ENCODE results near the gene CLEC11A. TPM values are rescaled to one million over a fixed set of nuclear protein-coding genes. Genes with fewer than 3 reads are reported as not detected.

The CLEC11A gene
- total and polyA plus RNA-seq, 2 of the 8 experiments (the other 6 are each of a cell fraction or from before 2014, with no cell fraction given): 4.3 to 17.4 TPM

GRCh38 chr19:50750010-50750409 is 26.8 kb downstream of the CLEC11A start:
- Histone ChIP-seq H3K4me1 (replicated peaks in 1 of 4; ENCODE audit: control insufficient read depth in 3 of 4, insufficient read depth in 4 of 4, low read length in 3 of 4) (no peaks in the 10 kb centered on the region), H2BK15ac (ENCODE audit: low read length) (no peak overlapping the region), H3K27ac (ENCODE audit: low read depth, low read length) (no peak overlapping the region), H3K9me3 (ENCODE audit: insufficient read depth in 2 of 2, low read depth in 1 of 2, low read length in 1 of 2) (no peaks in the 10 kb centered on the region), H4K5ac (ENCODE audit: insufficient read length, low read depth, low read length) (no peak overlapping the region), H2BK12ac (ENCODE audit: low read depth, low read length) (no peak overlapping the region), H3K14ac (ENCODE audit: insufficient read length) (no peak overlapping the region), H3K23ac (ENCODE audit: insufficient read length) (no peak overlapping the region), H3K4me3 (ENCODE audit: extremely low read depth in 1 of 4, insufficient read depth in 2 of 4, low read depth in 3 of 4, low read length in 4 of 4) (no peak overlapping the region), H3K4me2 (ENCODE audit: insufficient read depth in 1 of 2, low read depth in 2 of 2, low read length in 2 of 2) (no peak overlapping the region), H3K9ac (replicated peaks in 1 of 4; ENCODE audit: extremely low read depth in 1 of 4, low read depth in 3 of 4, low read length in 3 of 4) (no peak overlapping the region), H3K56ac (replicated peaks; ENCODE audit: insufficient read length, low read depth, low read length) (no peak overlapping the region), H3K4ac (replicated peaks; ENCODE audit: insufficient read length, low read depth, low read length) (no peak overlapping the region), H2BK120ac (replicated peaks; ENCODE audit: low read depth, low read length) (no peak overlapping the region), H3K36me3 (ENCODE audit: control insufficient read depth in 2 of 4, insufficient read depth in 4 of 4, low read length in 3 of 4) (no peaks in the 10 kb centered on the region), H3K79me2 (ENCODE audit: control insufficient read depth in 1 of 2, insufficient read depth in 2 of 2, low read length in 2 of 2) (no peaks in the 10 kb centered on the region), H4K20me1 (replicated peaks in 1 of 2; ENCODE audit: control insufficient read depth in 1 of 2, insufficient read depth in 2 of 2, low read length in 2 of 2) (no peaks in the 10 kb centered on the region), H2AK5ac (ENCODE audit: low read depth, low read length) (no peak overlapping the region), H3K27me3 (replicated peaks in 1 of 4; ENCODE audit: control insufficient read depth in 3 of 4, extremely low read depth in 1 of 4, insufficient read depth in 3 of 4, low read length in 3 of 4) (peaks cover 0 to 1% (median 0%) of the 10 kb centered on the region in 4 experiments; a peak in 1 of 7 replicates), H3K18ac (ENCODE audit: extremely low read depth, low read length) (no peak overlapping the region), H3K23me2 (ENCODE audit: low read depth, low read length) (no peaks in the 10 kb centered on the region), H2BK20ac (ENCODE audit: low read length) (no peak overlapping the region), H3K79me1 (ENCODE audit: low read depth, low read length) (no peaks in the 10 kb centered on the region), H4K91ac (replicated peaks; ENCODE audit: insufficient read length, low read length) (no peak overlapping the region), H2BK5ac (ENCODE audit: low read depth, low read length) (no peak overlapping the region), H4K8ac (ENCODE audit: extremely low read depth, insufficient read depth, low read length) (no peak overlapping the region), H2AFZ (ENCODE audit: low read length) (no peak overlapping the region)
- POLR2A ChIA-PET (ENCODE audit: partially characterized antibody): interaction anchor here (1.2 kb wide), 1 partner anchor 44 kb away, joined by 3 read pairs; no protein-coding TSS in a partner anchor
- WGBS, 2 experiments (ENCODE audit: extremely low coverage in 1 of 2, insufficient coverage in 1 of 2, insufficient read length in 1 of 2, insufficient replicate concordance in 2 of 2, low coverage in 1 of 2, low lambda C conversion rate in 2 of 2, missing lambda C conversion rate in 1 of 2): 85% methylated on average over 15 of the region's 15 CpGs; no CpG with 5 or more reads in 1 of the 2 experiments
- DNase-seq (ENCODE audit: low read depth in 1 of 2, low spot score in 2 of 2) (no peak), FAIRE-seq (no peak)
- TF ChIP-seq HDAC6 (IDR thresholded peaks at IDR 0.05; ENCODE audit: low read depth, low read length): no peak
- TF ChIP-seq, protein P1, sequence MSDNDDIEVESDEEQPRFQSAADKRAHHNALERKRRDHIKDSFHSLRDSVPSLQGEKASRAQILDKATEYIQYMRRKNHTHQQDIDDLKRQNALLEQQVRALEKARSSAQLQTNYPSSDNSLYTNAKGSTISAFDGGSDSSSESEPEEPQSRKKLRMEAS (IDR thresholded peaks at IDR 0.05): no peak
- TF ChIP-seq SP1 (IDR thresholded peaks at IDR 0.05; ENCODE audit: low read depth, low read length): no peak
- CTCF ChIA-PET (ENCODE audit: partially characterized antibody): interaction anchor here (0.6 to 0.9 kb wide), 2 partner anchors 23 to 259 kb away, joined by 3 read pairs; no protein-coding TSS in a partner anchor
